SK-N-SH treated with all-trans-retinoic acid at 6 μM for 48 hours (cell line): ENCODE data around the gene FTO.

Experiments
- ATAC-seq: fragments of 200-7000 bp; cut with Tn5 transposase; 3 replicates; pipeline ENCODE4 v1.9.1; 2020; ENCODE audit warnings: mild to moderate bottlenecking, moderate library complexity
- ARNTL ChIP-seq: fragments of 450-650 bp; formaldehyde crosslinking; IDR thresholded peaks from 2 replicates; pipeline ENCODE4 v1.5.0; 2020; ENCODE audit warnings: low read depth, mild to moderate bottlenecking, moderate library complexity, borderline replicate concordance
- BACH2 ChIP-seq: fragments of 250-450 bp; sonication (Bioruptor Pico); IDR thresholded peaks from 2 replicates; pipeline ENCODE4 v1.9.0; 2021; ENCODE audit warnings: mild to moderate bottlenecking, borderline replicate concordance
- CSDC2 ChIP-seq: fragments of 250-450 bp; sonication (Bioruptor Pico); IDR thresholded peaks from 2 replicates; pipeline ENCODE4 v1.5.0; 2020; ENCODE audit warnings: mild to moderate bottlenecking, moderate library complexity
- ESRRG ChIP-seq: fragments of 250-450 bp; sonication (Bioruptor Pico); IDR thresholded peaks from 2 replicates; pipeline ENCODE4 v1.6.1; 2021; ENCODE audit warnings: mild to moderate bottlenecking
- GLIS3 ChIP-seq: fragments of 250-450 bp; sonication (Bioruptor Pico); IDR thresholded peaks from 2 replicates; pipeline ENCODE4 v1.5.0; 2020; ENCODE audit warnings: mild to moderate bottlenecking, moderate library complexity
- ISL1 ChIP-seq: fragments of 250-450 bp; sonication (Bioruptor Pico); IDR thresholded peaks from 2 replicates; pipeline ENCODE4 v2.1.2; 2022; ENCODE audit warnings: mild to moderate bottlenecking, moderate library complexity
- OSR1 ChIP-seq: fragments of 250-450 bp; sonication (Bioruptor Pico); IDR thresholded peaks from 2 replicates; pipeline ENCODE4 v1.8.0; 2022; ENCODE audit warnings: moderate library complexity, mild to moderate bottlenecking, inconsistent platforms
- PPARA ChIP-seq: fragments of 250-450 bp; sonication (Bioruptor Pico); IDR thresholded peaks from 2 replicates; pipeline ENCODE4 v1.5.0; 2020; ENCODE audit warnings: mild to moderate bottlenecking, borderline replicate concordance
- SNAI2 ChIP-seq: fragments of 250-450 bp; sonication (Bioruptor Pico); IDR thresholded peaks from 2 replicates; pipeline ENCODE4 v1.5.0; 2020; ENCODE audit warnings: mild to moderate bottlenecking, moderate library complexity
- TCF4 ChIP-seq: fragments of 250-450 bp; sonication (Bioruptor Pico); IDR thresholded peaks from 2 replicates; pipeline ENCODE4 v1.8.0; 2021; ENCODE audit warnings: mild to moderate bottlenecking, moderate library complexity, borderline replicate concordance
- TOX ChIP-seq: fragments of 250-450 bp; sonication (Bioruptor Pico); IDR thresholded peaks from 2 replicates; pipeline ENCODE4 v1.8.0; 2021; ENCODE audit warnings: mild to moderate bottlenecking, moderate library complexity, borderline replicate concordance
- ZC3H10 ChIP-seq: fragments of 250-450 bp; sonication (Bioruptor Pico); IDR thresholded peaks from 2 replicates; pipeline ENCODE4 v1.5.1; 2021; ENCODE audit warnings: mild to moderate bottlenecking, moderate library complexity
- ZFP30 ChIP-seq: fragments of 450-650 bp; formaldehyde crosslinking; IDR thresholded peaks from 2 replicates; pipeline ENCODE4 v1.5.0; 2022; ENCODE audit warnings: mild to moderate bottlenecking, moderate library complexity
- ZNF565 ChIP-seq: fragments of 450-650 bp; formaldehyde crosslinking; conservative IDR thresholded peaks from 2 replicates; pipeline ENCODE4 v1.5.0; 2020; ENCODE audit warnings: low read depth, mild to moderate bottlenecking, moderate library complexity
- ZNF70 ChIP-seq: fragments of 450-650 bp; formaldehyde crosslinking; IDR thresholded peaks from 2 replicates; pipeline ENCODE4 v1.5.0; 2020; ENCODE audit warnings: mild to moderate bottlenecking, moderate library complexity
- ZNF8 ChIP-seq: fragments of 450-650 bp; formaldehyde crosslinking; IDR thresholded peaks from 2 replicates; pipeline ENCODE4 v1.5.0; 2020; ENCODE audit warnings: mild to moderate bottlenecking, moderate library complexity
- TF ChIP-seq, protein P1 (sequence below): fragments of 250-450 bp; sonication (Bioruptor Pico); IDR thresholded peaks from 2 replicates; pipeline ENCODE4 v1.5.0; 2020; ENCODE audit warnings: mild to moderate bottlenecking, moderate library complexity
- TF ChIP-seq, protein P2 (sequence below): fragments of 250-450 bp; sonication (Bioruptor Pico); IDR thresholded peaks from 2 replicates; pipeline ENCODE4 v1.8.0; 2021; ENCODE audit warnings: low read depth, mild to moderate bottlenecking, moderate library complexity, borderline replicate concordance
- TF ChIP-seq, protein P3 (sequence below): fragments of 250-450 bp; sonication (Bioruptor Pico); IDR thresholded peaks from 2 replicates; pipeline ENCODE4 v1.8.0; 2020; ENCODE audit warnings: mild to moderate bottlenecking, moderate library complexity, borderline replicate concordance

FTO gene

DNA sequence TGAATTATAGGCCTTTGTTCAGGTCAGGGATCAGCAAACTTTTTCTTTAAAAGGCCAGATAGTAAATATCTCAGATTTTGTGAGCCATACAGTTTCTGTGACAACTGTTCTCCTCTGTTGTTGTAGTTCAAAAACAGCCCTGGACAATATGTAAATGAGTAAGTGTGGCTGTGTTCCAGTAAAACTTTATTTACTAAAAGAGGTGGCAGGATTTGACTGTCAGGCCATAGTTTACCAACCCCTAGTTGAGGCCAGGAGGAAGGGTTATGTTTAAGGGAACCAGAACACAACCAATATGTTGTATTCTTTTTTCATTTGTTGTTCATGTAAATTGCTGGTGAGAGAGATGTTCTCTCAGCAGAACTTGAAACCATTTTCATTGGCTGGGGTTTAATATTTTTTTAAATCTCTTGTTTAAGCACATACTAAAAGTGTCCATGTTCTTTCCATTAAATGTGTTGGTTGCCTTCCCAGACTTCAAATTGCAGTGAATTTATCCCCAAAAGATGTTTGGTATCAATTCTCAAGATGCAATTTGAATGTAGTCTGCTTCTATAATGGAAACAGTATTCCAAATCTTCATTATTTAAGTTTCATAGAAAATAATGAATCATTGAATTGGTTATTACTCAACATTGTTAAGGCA is 260.3 kb downstream of the FTO start:
- ATAC-seq: no peak
- TF ChIP-seq, protein P1, sequence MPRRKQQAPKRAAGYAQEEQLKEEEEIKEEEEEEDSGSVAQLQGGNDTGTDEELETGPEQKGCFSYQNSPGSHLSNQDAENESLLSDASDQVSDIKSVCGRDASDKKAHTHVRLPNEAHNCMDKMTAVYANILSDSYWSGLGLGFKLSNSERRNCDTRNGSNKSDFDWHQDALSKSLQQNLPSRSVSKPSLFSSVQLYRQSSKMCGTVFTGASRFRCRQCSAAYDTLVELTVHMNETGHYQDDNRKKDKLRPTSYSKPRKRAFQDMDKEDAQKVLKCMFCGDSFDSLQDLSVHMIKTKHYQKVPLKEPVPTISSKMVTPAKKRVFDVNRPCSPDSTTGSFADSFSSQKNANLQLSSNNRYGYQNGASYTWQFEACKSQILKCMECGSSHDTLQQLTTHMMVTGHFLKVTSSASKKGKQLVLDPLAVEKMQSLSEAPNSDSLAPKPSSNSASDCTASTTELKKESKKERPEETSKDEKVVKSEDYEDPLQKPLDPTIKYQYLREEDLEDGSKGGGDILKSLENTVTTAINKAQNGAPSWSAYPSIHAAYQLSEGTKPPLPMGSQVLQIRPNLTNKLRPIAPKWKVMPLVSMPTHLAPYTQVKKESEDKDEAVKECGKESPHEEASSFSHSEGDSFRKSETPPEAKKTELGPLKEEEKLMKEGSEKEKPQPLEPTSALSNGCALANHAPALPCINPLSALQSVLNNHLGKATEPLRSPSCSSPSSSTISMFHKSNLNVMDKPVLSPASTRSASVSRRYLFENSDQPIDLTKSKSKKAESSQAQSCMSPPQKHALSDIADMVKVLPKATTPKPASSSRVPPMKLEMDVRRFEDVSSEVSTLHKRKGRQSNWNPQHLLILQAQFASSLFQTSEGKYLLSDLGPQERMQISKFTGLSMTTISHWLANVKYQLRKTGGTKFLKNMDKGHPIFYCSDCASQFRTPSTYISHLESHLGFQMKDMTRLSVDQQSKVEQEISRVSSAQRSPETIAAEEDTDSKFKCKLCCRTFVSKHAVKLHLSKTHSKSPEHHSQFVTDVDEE (CRISPR knock-in tag): no peak
- TF ChIP-seq SNAI2 (CRISPR knock-in tag) (no peak), ISL1 (no peak), ZNF70 (no peak), CSDC2 (CRISPR knock-in tag) (no peak), ESRRG (no peak), OSR1 (CRISPR knock-in tag) (no peak), TCF4 (CRISPR knock-in tag) (no peak), ZC3H10 (CRISPR knock-in tag) (no peak)

DNA sequence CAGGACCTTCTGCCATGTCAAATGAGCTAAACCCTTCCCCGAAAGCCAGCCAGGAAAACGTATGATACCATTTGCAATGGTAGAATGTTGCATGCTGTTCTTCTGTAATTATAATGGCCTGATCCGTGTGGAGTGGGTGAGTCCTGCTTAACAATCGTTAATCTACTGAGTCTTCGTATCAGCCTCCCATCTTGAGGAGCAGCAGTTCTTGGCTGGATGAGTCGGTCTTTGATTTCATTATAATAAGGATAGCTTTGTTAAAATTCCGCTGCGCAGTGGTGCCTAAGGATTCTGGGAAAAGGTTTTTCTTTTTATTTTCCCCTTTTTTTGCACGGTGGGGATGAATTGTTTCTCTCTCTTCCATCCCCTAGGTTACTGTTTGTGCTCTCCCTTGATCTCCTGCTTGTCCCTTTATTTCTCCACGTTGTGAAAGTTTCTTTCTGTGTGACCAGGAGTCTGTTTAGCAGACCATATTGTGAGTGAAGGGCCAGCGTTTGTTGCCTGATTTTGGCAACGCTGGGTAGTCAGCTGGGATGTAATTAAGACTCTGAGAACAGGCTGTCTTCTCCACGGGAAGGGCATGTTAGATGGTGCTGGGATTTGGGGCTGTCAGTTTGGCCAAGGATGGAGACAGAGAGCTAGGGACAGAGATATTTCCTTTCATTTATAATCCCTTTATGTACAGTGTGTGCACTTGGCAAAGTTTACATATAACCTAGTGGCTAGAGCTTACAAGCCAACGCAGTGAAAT is 263.0 kb downstream of the FTO start:
- ATAC-seq: no peak
- no peak for TF ChIP-seq BACH2 (CRISPR knock-in tag)
- TF ChIP-seq TOX (CRISPR knock-in tag): no peak
- no peak for TF ChIP-seq ZNF565 (CRISPR knock-in tag)
- no peak for TF ChIP-seq ESRRG
- TF ChIP-seq PPARA (CRISPR knock-in tag): no peak
- no peak for TF ChIP-seq ISL1
- TF ChIP-seq ARNTL: no peak
- no peak for TF ChIP-seq ZC3H10 (CRISPR knock-in tag)

DNA sequence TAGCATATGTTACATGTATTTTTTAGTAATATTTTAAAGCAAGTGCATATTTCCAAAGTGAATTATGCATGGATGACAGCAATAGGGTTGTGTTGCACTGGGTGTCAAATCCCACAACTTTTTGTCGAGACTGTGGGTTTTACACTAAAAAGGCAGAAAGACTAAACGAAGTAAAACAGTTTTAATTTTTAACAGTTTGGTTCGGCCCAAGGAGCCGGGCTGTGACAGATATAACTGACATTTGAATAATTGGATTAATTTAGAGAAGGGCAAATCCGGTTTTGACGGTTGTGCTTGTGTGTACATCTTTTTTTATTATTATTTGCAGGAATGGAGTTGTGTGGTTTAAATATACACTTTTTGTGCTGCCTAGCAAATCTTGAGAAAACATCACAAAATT is 263.6 kb downstream of the FTO start:
- no peak for ATAC-seq
- no peak for TF ChIP-seq TCF4 (CRISPR knock-in tag)
- TF ChIP-seq ZC3H10 (CRISPR knock-in tag): no peak
- no peak for TF ChIP-seq BACH2 (CRISPR knock-in tag)
- TF ChIP-seq ZNF565 (CRISPR knock-in tag): no peak
- no peak for TF ChIP-seq PPARA (CRISPR knock-in tag)
- TF ChIP-seq, protein P2, sequence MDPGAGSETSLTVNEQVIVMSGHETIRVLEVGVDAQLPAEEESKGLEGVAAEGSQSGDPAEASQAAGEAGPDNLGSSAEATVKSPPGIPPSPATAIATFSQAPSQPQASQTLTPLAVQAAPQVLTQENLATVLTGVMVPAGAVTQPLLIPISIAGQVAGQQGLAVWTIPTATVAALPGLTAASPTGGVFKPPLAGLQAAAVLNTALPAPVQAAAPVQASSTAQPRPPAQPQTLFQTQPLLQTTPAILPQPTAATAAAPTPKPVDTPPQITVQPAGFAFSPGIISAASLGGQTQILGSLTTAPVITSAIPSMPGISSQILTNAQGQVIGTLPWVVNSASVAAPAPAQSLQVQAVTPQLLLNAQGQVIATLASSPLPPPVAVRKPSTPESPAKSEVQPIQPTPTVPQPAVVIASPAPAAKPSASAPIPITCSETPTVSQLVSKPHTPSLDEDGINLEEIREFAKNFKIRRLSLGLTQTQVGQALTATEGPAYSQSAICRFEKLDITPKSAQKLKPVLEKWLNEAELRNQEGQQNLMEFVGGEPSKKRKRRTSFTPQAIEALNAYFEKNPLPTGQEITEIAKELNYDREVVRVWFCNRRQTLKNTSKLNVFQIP (CRISPR knock-in tag): no peak
- TF ChIP-seq SNAI2 (CRISPR knock-in tag): no peak
- no peak for TF ChIP-seq ZNF8
- TF ChIP-seq ESRRG: no peak
- TF ChIP-seq ISL1: no peak
- TF ChIP-seq ZFP30: no peak
- TF ChIP-seq GLIS3 (CRISPR knock-in tag): no peak
- TF ChIP-seq, protein P1 (CRISPR knock-in tag): no peak

DNA sequence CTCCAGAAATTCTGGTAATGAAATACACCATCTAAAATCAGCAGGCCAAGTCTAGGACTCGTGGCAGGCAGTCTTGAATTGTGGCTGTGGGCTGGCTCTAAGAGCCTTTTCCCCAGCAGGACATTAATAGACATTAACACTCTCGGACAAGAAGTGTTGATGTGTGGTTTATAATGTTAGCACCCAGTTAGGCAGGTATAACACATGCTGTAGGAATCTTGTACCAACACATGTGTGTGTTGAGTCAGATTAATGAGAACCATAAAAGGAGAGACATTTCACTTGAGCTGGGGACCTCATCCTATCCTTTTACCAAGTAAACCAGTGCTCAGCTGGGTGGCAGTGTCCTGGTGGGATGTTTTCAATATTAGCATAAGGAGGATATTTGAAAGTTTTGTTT is 264.5 kb downstream of the FTO start:
- no peak for ATAC-seq
- TF ChIP-seq, protein P3, sequence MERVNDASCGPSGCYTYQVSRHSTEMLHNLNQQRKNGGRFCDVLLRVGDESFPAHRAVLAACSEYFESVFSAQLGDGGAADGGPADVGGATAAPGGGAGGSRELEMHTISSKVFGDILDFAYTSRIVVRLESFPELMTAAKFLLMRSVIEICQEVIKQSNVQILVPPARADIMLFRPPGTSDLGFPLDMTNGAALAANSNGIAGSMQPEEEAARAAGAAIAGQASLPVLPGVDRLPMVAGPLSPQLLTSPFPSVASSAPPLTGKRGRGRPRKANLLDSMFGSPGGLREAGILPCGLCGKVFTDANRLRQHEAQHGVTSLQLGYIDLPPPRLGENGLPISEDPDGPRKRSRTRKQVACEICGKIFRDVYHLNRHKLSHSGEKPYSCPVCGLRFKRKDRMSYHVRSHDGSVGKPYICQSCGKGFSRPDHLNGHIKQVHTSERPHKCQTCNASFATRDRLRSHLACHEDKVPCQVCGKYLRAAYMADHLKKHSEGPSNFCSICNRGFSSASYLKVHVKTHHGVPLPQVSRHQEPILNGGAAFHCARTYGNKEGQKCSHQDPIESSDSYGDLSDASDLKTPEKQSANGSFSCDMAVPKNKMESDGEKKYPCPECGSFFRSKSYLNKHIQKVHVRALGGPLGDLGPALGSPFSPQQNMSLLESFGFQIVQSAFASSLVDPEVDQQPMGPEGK: no peak
- TF ChIP-seq ZNF565 (CRISPR knock-in tag) (no peak), ZC3H10 (CRISPR knock-in tag) (no peak), CSDC2 (CRISPR knock-in tag) (no peak), ARNTL (no peak), GLIS3 (CRISPR knock-in tag) (no peak), ZNF70 (no peak)
- TF ChIP-seq, protein P2 (CRISPR knock-in tag): no peak
